GM12878 (cell line): ENCODE results near the gene TBC1D2B. TPM values are rescaled to one million over a fixed set of nuclear protein-coding genes. Genes with fewer than 3 reads are reported as not detected.

Experiments
- ATAC-seq: fragments of 200-7000 bp; cut with Tn5 transposase; 3 replicates; pipeline ENCODE4 v1.9.1; 2020; ENCODE audit warnings: mild to moderate bottlenecking, moderate library complexity
- BruUV-seq: library from RNA; stranded (reverse); fragments of 400-500 nt; replicated peaks from 2 replicates; lab custom pipeline; 2021; lab: Mats Ljungman, UMichigan
- CTCF ChIA-PET: fragments of 300-600 bp; sonication (Branson Sonifier 250); formaldehyde crosslinking; extraction: SDS; loops from one replicate; lab custom pipeline; 2021; ENCODE audit warnings: inconsistent platforms; lab: Yijun Ruan, JAX
- POLR2A ChIA-PET: fragments of 350-600 bp; formaldehyde crosslinking; extraction: SDS; loops from one replicate; lab custom pipeline; 2021; ENCODE audit warnings: inconsistent platforms; lab: Charles Lee
- RAD21 ChIA-PET: fragments of 300-600 bp; sonication (Branson Sonifier 250); formaldehyde crosslinking; loops from one replicate; lab custom pipeline; 2023; ENCODE audit warnings: antibody characterized with exemption; ENCODE audit not compliant: unreplicated experiment; lab: Charles Lee
- SMC1A ChIA-PET: fragments of 300-600 bp; sonication (Branson Sonifier 250); formaldehyde crosslinking; loops from one replicate; lab custom pipeline; 2023; ENCODE audit not compliant: unreplicated experiment, uncharacterized antibody; lab: Charles Lee
- DNase-seq: peaks from one replicate; pipeline ENCODE4 v3.0.0-alpha.2; 2011; ENCODE audit warnings: low read depth, low spot score
- FAIRE-seq: peaks from 3 replicates; lab custom pipeline; 2011; peaks lifted over from hg19 to GRCh38; lab: Jason Lieb, UNC
- H2AFZ ChIP-seq: 2 replicates; pipeline ENCODE4 v1.6.0; 2011; ENCODE audit warnings: low read depth, low read length, control low read depth; ENCODE audit not compliant: control insufficient read depth
- H3K27ac ChIP-seq: 2 replicates; pipeline ENCODE4 v1.5.1; 2011; ENCODE audit warnings: control low read depth; ENCODE audit not compliant: control insufficient read depth, insufficient read depth
- H3K27me3 ChIP-seq, 2 experiments: replicated peaks in 1 of 2; 2 replicates each; pipeline versions ENCODE4 v1.6.0 to v1.6.1; 2011; ENCODE audit warnings: low read length in 1 of 2; ENCODE audit not compliant: control insufficient read depth in 2 of 2, insufficient read depth in 2 of 2
- H3K36me3 ChIP-seq, 2 experiments: 2 replicates each; pipeline ENCODE4 v1.5.1; 2011; ENCODE audit warnings: low read length in 1 of 2; ENCODE audit not compliant: control insufficient read depth in 2 of 2, insufficient read depth in 2 of 2
- H3K4me1 ChIP-seq: 2 replicates; pipeline ENCODE4 v1.6.1; 2011; ENCODE audit warnings: mild to moderate bottlenecking, low read length, moderate library complexity, mixed read lengths; ENCODE audit not compliant: control insufficient read depth, insufficient read depth
- H3K4me2 ChIP-seq: 2 replicates; pipeline ENCODE4 v1.6.0; 2011; ENCODE audit warnings: control low read depth; ENCODE audit not compliant: control insufficient read depth, insufficient read depth
- H3K4me3 ChIP-seq: fragments of 200-600 bp; sonication (generic); 2 replicates; pipeline ENCODE4 v1.5.1; 2016
- H3K79me2 ChIP-seq: 2 replicates; pipeline ENCODE4 v1.6.0; 2011; ENCODE audit warnings: low read length; ENCODE audit not compliant: control insufficient read depth, insufficient read depth
- H3K9ac ChIP-seq: 2 replicates; pipeline ENCODE4 v1.8.0; 2011; ENCODE audit warnings: low read length, control low read depth, mixed read lengths; ENCODE audit not compliant: control insufficient read depth, insufficient read depth
- H3K9me3 ChIP-seq: replicated peaks from 3 replicates; pipeline ENCODE4 v1.5.1; 2011; ENCODE audit warnings: mild to moderate bottlenecking, low read length; ENCODE audit not compliant: control insufficient read depth, insufficient read depth
- H4K20me1 ChIP-seq: 2 replicates; pipeline ENCODE4 v1.6.0; 2011; ENCODE audit not compliant: control insufficient read depth, insufficient read depth
- FOXK2 ChIP-seq: fragments of 450-650 bp; IDR thresholded peaks from 2 replicates; pipeline ENCODE4 v1.6.1; 2017; ENCODE audit warnings: mild to moderate bottlenecking, moderate library complexity
- HDAC2 ChIP-seq: fragments of 200-600 bp; sonication (generic); IDR thresholded peaks from 2 replicates; pipeline ENCODE4 v1.6.1; 2017
- HDGF ChIP-seq: fragments of 450-650 bp; IDR thresholded peaks from 2 replicates; pipeline ENCODE4 v1.6.1; 2016; ENCODE audit warnings: antibody characterized with exemption
- KAT2A ChIP-seq: conservative IDR thresholded peaks from 2 replicates; pipeline ENCODE4 v1.6.1; 2011; ENCODE audit warnings: low read depth, low read length; ENCODE audit not compliant: control insufficient read depth
- NBN ChIP-seq: fragments of 450-650 bp; IDR thresholded peaks from 2 replicates; pipeline ENCODE4 v1.6.1; 2016
- ZNF384 ChIP-seq: IDR thresholded peaks from 2 replicates; pipeline ENCODE4 v1.6.1; 2012; ENCODE audit warnings: low read depth, mild to moderate bottlenecking, low read length, improper control_type of control experiment, borderline replicate concordance
- WGBS: methylation state at CpG from one replicate; pipeline ENCODE4 v1.1.6; 2016; ENCODE audit warnings: low lambda C conversion rate; ENCODE audit not compliant: insufficient replicate concordance, insufficient coverage; ENCODE audit errors: missing lambda C conversion rate; 5-methylcytosine and 5-hydroxymethylcytosine counted together
- in situ Hi-C: fragments of 300-500 bp; cut with MboI; formaldehyde crosslinking; loops from 9 replicates; pipeline ENCODE4 v1.14.3; 2018; ENCODE audit warnings: mixed read lengths
- intact Hi-C: fragments of 100-400 bp; cut with micrococcal nuclease; formaldehyde crosslinking; loops from one replicate; pipeline ENCODE4 v1.14.2; 2022; ENCODE audit not compliant: unreplicated experiment
- polyA plus RNA-seq, 11 experiments: library from polyadenylated mRNA; depleted of rRNA in 4 of 11; unstranded in 6 of 11; stranded (reverse) in 5 of 11; fragments of >200 nt; fragmentation: Nextera tagmentation in 4 of 11; fragmentation: Illumina TruSeq in 1 of 11; extraction: Ambion mirVana in 4 of 11; extraction: Trizol in 1 of 11; gene quantifications; 1 replicate in 1 of 11; 2 replicates in 10 of 11; pipeline versions ENCODE4 v1.2.1 to v1.2.3, GENCODE V29; 2011 to 2016; ENCODE audit warnings: inconsistent platforms in 2 of 11, missing spikeins in 2 of 11, low read depth in 1 of 11
- total RNA-seq, 4 experiments: library from RNA; depleted of rRNA in 3 of 4; stranded (reverse); fragments of >200 nt in 3 of 4; fragmentation: Illumina TruSeq in 1 of 4; extraction: Trizol in 1 of 4; gene quantifications; 2 replicates each; pipeline versions ENCODE4 v1.2.1 to v1.2.3, GENCODE V29; 2013 to 2021
- TF ChIP-seq, protein P1 (sequence below): fragments of 450-650 bp; IDR thresholded peaks from 2 replicates; pipeline ENCODE4 v1.6.1; 2016; ENCODE audit warnings: mild to moderate bottlenecking

TBC1D2B gene
- total and polyA plus RNA-seq, 10 of the 15 experiments (the other 5 are each of a cell fraction or from before 2014, with no cell fraction given) = 1.3 to 53.4 (median 19.4) TPM

DNA sequence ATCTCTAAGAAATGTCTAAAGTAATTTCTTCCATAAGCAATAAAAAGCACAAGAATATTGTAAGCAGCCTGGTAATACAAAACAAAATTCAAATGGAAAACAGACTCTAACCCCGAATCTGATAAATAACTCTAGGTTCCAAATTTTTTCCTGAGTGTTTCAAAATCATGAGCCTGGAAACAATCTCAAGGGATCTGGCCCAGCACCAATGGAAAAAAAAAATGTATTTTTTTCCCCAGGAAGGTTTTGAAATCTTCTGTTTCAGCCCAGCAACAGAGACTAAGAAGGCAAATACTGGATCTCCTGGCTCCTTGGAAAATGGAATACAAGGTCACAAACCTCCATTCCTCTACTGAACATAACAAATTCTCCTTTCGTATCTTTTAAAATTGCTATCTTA is 13.0 kb downstream of the TBC1D2B start:
- DNase-seq = no peak
- ATAC-seq = no peak
- Histone ChIP-seq H2AFZ (no peak overlapping the region), H3K4me1 (peaks cover 70% of the 10 kb centered on the region), H3K79me2 (peaks cover 99% of the 10 kb centered on the region), H3K4me2 (peak overlapping the region; percentile 93), H3K9ac (no peak overlapping the region), H3K9me3 (no peaks in the 10 kb centered on the region), H3K4me3 (0 out of 2 replicates have a peak overlapping the region, but pooled peaks have one; percentile 69), H4K20me1 (no peaks in the 10 kb centered on the region), H3K27me3 (no peaks in the 10 kb centered on the region), H3K36me3 (no peaks in the 10 kb centered on the region), H3K27ac (peak overlapping the region; percentile 89)
- FAIRE-seq = no peak
- ChIA-PET POLR2A (interaction anchor here (1.9 to 6.8 kb wide), 2 partner anchors 11 to 13 kb away, joined by 6 to 79 read pairs; no protein-coding TSS in a partner anchor), RAD21 (interaction anchor here (1.5 to 9.2 kb wide), 2 partner anchors 11 to 44 kb away, joined by 6 to 170 read pairs; no protein-coding TSS in a partner anchor), CTCF (no interaction called here), SMC1A (interaction anchor here (1.8 to 12.0 kb wide), 3 partner anchors 16 to 39 kb away, joined by 6 to 305 read pairs (median 13); no protein-coding TSS in a partner anchor)
- WGBS = 97% methylated on average over 2 of the region's 2 CpGs
- TF ChIP-seq KAT2A = no peak
- BruUV-seq = no TSS peak
- intact Hi-C loops (no loop called here), in situ Hi-C loops (no loop called here)

DNA sequence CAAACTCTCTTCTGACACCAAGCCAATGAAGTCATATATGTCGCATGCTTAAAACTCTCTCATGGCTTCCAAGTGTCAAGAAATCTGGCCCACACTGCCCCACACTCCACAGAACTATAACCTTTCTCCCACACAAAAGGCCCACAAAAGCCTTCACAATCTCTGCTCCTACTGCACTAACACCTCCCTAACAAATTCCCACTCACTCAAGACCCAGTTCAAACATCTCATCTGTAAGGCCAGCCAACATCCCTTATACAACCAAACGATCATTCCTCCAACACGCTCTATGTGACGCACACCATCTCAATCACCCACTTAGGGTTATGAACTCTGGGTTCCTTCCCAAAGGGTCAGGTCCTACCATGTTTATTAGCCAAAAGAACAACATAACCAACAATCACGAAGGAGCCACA is 13.5 kb downstream of the TBC1D2B start:
- FAIRE-seq (no peak), ATAC-seq (no peak), DNase-seq (no peak)
- 0 out of 2 replicates have a peak overlapping the region, but pooled peaks have one; percentile 6 for H3K4me3 ChIP-seq
- no peaks in the 10 kb centered on the region for H3K27me3 ChIP-seq
- peaks cover 70% of the 10 kb centered on the region for H3K4me1 ChIP-seq
- 81% methylated on average over 5 of the region's 5 CpGs for WGBS
- H3K9ac ChIP-seq = no peak overlapping the region
- H3K27ac ChIP-seq = no peak overlapping the region; the same call in none of the 2 replicates
- no peaks in the 10 kb centered on the region for H4K20me1 ChIP-seq
- POLR2A ChIA-PET = interaction anchor here (1.6 to 5.7 kb wide), 2 partner anchors 10 to 14 kb away, joined by 6 to 50 read pairs; no protein-coding TSS in a partner anchor
- no peaks in the 10 kb centered on the region for H3K36me3 ChIP-seq
- no peaks in the 10 kb centered on the region for H3K9me3 ChIP-seq
- RAD21 ChIA-PET = interaction anchor here (2.4 to 3.7 kb wide), 2 partner anchors 9 to 13 kb away, joined by 8 to 48 read pairs; no protein-coding TSS in a partner anchor
- H2AFZ ChIP-seq = no peak overlapping the region
- peaks cover 99% of the 10 kb centered on the region for H3K79me2 ChIP-seq
- SMC1A ChIA-PET = interaction anchor here (1.5 to 8.1 kb wide), 3 partner anchors 14 to 70 kb away, joined by 4 to 119 read pairs (median 19); no protein-coding TSS in a partner anchor
- BruUV-seq = no TSS peak
- CTCF ChIA-PET = interaction anchor here (1.0 to 6.3 kb wide), 3 partner anchors 10 to 132 kb away, joined by 3 to 64 read pairs (median 4); no protein-coding TSS in a partner anchor
- H3K4me2 ChIP-seq = peak overlapping the region; percentile 93
- intact Hi-C loops = no loop called here
- TF ChIP-seq NBN (0 out of 2 replicates have a peak, but pooled peaks have one; percentile 30), HDAC2 (no peak), FOXK2 (no peak), HDGF (0 out of 2 replicates have a peak, but pooled peaks have one; percentile 56), ZNF384 (no peak)
- TF ChIP-seq, protein P1, sequence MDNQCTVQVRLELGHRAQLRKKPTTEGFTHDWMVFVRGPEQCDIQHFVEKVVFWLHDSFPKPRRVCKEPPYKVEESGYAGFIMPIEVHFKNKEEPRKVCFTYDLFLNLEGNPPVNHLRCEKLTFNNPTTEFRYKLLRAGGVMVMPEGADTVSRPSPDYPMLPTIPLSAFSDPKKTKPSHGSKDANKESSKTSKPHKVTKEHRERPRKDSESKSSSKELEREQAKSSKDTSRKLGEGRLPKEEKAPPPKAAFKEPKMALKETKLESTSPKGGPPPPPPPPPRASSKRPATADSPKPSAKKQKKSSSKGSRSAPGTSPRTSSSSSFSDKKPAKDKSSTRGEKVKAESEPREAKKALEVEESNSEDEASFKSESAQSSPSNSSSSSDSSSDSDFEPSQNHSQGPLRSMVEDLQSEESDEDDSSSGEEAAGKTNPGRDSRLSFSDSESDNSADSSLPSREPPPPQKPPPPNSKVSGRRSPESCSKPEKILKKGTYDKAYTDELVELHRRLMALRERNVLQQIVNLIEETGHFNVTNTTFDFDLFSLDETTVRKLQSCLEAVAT = peak; percentile 98
- in situ Hi-C loops = no loop called here
